GM18505 (cell line): ENCODE measurements around the gene SAE1.
"Not testable (repeated sequence)": the region's sequence is repeated elsewhere in the genome, so short reads cannot be mapped to it uniquely, and the experiment has no call there.

Experiments used
- ATAC-seq: cut with Tn5 transposase; IDR thresholded peaks from one replicate; pipeline ENCODE4 v1.9.1; 2021; ENCODE audit not compliant: unreplicated experiment
- POLR2A ChIP-seq: IDR thresholded peaks from 4 replicates; pipeline ENCODE4 v1.6.1; 2011; ENCODE audit warnings: borderline replicate concordance; ENCODE audit not compliant: insufficient read depth, insufficient read length; ENCODE audit errors: extremely low read depth

The SAE1 gene

GRCh38 chr19:47241919-47242577, 111.4 kb downstream of the SAE1 start:
- ATAC-seq = no peak
- no peak for TF ChIP-seq POLR2A

GRCh38 chr19:47243364-47243775, 112.7 kb downstream of the SAE1 start:
- TF ChIP-seq POLR2A = no peak

GRCh38 chr19:47243776-47244547, 113.3 kb downstream of the SAE1 start:
- peak; percentile 65 for ATAC-seq
- peak; percentile 67 for TF ChIP-seq POLR2A

More at GRCh38 chr19:47243364-47243775, 112.7 kb downstream of the SAE1 start:
- no peak for ATAC-seq

- no peak for ATAC-seq
- no peak for TF ChIP-seq POLR2A
Observed at GRCh38 chr19:47247308-47247990, 116.8 kb downstream of the SAE1 start.

- ATAC-seq = not testable (repeated sequence)
Observed at GRCh38 chr19:47253016-47253415, 122.4 kb downstream of the SAE1 start.

DNA sequence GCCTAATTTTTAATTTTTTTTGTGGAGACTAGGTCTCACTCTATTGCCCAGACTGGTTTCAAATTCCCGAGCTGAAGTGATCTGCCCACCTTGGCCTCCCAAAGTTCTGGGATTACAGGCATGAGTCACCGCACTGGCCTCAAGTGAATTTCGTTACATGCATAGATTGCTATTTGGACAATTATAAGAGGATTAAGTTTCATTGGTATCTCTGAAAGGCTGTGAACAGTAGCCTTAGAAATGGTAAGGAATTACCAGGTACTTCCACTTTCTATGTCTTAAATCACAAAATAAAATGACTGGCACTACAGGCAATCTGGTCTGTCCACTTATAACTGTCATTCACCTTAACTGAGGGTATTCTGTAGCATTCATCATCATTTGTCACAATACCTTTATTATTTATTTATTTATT, 122.8 kb downstream of the SAE1 start:
- TF ChIP-seq POLR2A = no peak
- no peak for ATAC-seq

- no peak for ATAC-seq
Observed at GRCh38 chr19:47253970-47254369, 123.3 kb downstream of the SAE1 start.

DNA sequence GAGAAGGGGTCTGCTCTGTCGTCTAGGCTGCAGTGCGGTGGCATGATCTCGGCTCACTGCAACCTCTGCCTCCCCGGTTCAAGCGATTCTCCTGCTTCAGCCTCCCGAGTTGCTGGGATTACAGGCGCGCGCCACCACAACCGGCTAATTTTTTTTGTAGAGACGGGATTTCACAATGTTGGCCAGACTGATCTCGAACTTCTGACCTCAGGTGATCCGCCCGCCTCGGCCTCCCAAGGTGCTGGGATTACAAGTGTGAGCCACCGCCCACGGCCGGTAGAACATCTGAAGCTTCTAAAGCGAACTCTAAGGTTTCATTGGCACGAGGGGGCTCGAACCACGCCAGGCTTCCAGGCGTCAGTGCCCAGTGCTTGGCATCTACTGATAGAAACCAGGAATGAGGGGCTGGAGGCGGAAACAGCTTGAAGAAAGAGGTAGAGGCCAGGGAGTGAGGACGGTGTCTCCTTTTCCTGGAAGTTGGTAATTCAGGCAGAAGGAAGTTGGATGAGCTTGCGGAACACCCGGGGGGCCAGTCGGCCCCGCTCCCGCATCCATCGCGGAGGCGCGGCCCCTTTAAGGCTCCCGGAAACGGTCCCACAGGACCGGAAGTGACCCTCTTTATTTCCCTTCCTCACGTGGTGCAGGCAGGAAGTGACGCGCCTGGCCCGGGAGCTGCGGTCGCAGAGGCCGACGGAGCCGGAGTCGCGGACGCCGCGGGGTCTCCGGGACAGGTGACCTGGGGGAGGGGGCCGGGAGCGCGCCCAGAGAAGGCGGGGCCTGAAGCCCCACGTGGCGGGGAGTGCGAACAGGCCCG, 125.5 kb downstream of the SAE1 start, which contains the start of gene CCDC9:
Gene CCDC9 (plus strand): TSS at position 647 of the 814 bp plus-strand sequence. CDS start 1,876 bp downstream, outside the sequence.
- peak; percentile 93 for TF ChIP-seq POLR2A
- peak; percentile 40 for ATAC-seq

More at GRCh38 chr19:47253970-47254369, 123.3 kb downstream of the SAE1 start:
- TF ChIP-seq POLR2A = no peak

DNA sequence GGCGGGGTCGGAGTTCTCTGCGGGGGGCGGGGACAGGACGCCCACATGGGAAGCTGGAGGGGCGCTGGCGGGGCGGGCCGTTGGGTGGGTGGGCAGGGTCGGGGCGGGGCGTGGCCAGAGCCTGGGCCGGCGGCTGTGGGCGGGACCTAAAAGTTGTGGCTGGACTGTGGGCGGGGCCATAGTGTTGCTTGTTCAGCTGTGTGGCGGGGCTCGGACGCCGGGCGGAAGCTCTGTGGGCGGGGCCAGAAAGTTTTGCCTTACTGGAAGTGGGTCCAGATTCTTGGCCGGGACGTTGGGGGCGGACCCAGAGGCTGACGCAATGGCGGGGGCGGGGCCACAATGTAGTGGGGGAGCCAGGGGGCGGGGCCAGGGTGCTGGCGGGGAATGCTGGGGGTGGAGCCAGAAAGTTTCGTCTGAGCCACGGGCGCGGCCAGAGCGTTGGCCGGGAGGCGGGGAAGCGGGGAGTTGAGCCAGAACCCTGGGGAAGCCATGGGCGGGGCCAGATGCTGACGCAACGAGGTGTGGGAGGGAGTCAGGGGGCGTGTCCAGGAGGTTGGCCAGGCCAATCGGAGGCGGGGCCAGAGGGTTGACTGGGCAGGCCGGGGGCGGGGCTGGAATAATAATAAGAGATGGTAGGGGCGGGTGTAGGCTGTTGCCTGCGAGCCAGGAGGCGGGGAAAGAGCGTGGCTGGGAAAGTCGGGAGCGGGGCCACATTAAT, 126.2 kb downstream of the SAE1 start:
- ATAC-seq = peak; percentile 69
- no peak for TF ChIP-seq POLR2A

GRCh38 chr19:47257411-47258169, 127.0 kb downstream of the SAE1 start:
- no peak for TF ChIP-seq POLR2A

DNA sequence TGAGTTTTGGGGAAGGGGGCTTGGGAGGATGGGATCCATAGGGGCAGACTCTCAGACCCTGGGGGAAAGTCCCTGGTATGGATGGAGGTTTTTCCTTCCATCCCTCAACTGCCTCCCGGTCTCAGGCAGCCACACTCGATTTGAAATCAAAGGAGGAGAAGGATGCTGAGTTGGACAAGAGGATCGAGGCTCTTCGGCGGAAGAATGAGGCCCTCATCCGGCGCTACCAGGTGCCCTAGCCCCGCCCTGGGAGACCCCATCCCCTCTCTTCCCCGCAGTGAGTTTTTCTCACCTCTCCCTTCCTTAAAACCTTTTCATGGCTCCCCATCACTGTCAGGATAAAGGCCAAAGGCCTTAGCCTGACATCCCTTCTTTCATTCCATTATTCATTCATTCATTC, 127.8 kb downstream of the SAE1 start:
- no peak for ATAC-seq
- no peak for TF ChIP-seq POLR2A

More at GRCh38 chr19:47257411-47258169, 127.0 kb downstream of the SAE1 start:
- peak; percentile 7 for ATAC-seq

DNA sequence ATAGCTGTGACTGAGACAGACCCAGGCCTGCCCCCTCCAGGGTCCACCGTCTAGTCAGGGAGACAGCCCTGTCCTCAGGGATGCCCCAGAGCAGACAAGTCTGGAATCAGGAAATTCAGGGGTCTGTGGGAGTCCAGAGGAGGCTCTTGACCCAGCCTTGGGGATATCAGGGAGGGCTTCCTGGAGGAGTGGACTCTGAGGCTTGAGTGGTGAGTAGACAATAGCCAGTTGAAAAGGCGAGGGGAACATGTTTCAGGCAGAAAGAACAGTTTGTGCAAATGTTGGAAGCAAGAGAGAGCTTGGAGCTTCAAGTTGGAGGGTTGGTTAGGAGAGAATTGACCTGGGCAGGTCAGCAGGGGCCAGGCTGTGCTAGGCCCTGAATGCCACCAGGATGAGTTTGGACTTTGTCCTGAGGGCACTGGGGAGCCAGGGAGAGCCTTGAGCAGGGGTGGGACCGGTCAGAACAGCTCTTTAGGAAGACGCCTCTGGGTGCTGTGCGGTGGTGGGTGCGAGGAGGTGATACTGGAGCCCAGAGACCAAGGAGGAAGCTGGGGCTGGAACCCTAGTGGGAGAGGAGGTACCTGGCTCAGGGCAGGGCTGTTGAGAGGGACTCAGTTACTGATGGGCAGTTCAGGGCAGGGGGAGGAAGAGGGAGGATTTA, 128.4 kb downstream of the SAE1 start:
- no peak for ATAC-seq
- no peak for TF ChIP-seq POLR2A
